T-helper 2 cell treated with Interferon-gamma antibody and Interleukin-4, amounts not matched to agents 100 ng/mL and 5 ng/mL, for 36 hours (primary cell): ENCODE results near the gene TENT5A. TPM values are rescaled to one million over a fixed set of nuclear protein-coding genes. Genes with fewer than 3 reads are reported as not detected.
"Not testable (repeated sequence)": the region's sequence is repeated elsewhere in the genome, so short reads cannot be mapped to it uniquely, and the experiment has no call there.

Source experiments
- intact Hi-C: fragments of 100-400 bp; cut with micrococcal nuclease; formaldehyde crosslinking; loops from one replicate; pipeline ENCODE4 v1.15.1; 2023
- total RNA-seq: library from RNA; stranded (reverse); gene quantifications from 2 replicates; pipeline ENCODE4 v1.2.3, GENCODE V29; 2022

The TENT5A gene
- total RNA-seq, result 1.4 and 2.5 TPM in 2 replicates

- intact Hi-C loops, result loop anchor here (1.0 to 10.0 kb wide), 10 partner anchors 20 to 1975 kb away; partner anchors contain the start of genes BCKDHB, DOP1A, ELOVL4 and IBTK
These were observed at the start of gene TENT5A for GRCh38 chr6:81752084-81752920. TSS of gene TENT5A (minus strand) at chr6:81752681. CDS start at chr6:81752141, 540 bp downstream.

GRCh38 chr6:81801489-81801888, 49.0 kb upstream of the TENT5A start:
- intact Hi-C loops, result no loop called here

GRCh38 chr6:81800666-81801065, 48.2 kb upstream of the TENT5A start:
- intact Hi-C loops, result no loop called here

- intact Hi-C loops, result no loop called here
These were observed 46.8 kb upstream of the TENT5A start for GRCh38 chr6:81799323-81799722.

GRCh38 chr6:81797591-81797990, 45.1 kb upstream of the TENT5A start:
- intact Hi-C loops, result no loop called here

GRCh38 chr6:81795890-81796289, 43.4 kb upstream of the TENT5A start:
- intact Hi-C loops, result no loop called here

- intact Hi-C loops, result no loop called here
These were observed 41.5 kb upstream of the TENT5A start for GRCh38 chr6:81793821-81794475.

GRCh38 chr6:81792826-81793225, 40.3 kb upstream of the TENT5A start:
- intact Hi-C loops, result no loop called here

- intact Hi-C loops, result no loop called here
These were observed 39.3 kb upstream of the TENT5A start for GRCh38 chr6:81791756-81792155.

GRCh38 chr6:81790034-81790433, 37.6 kb upstream of the TENT5A start:
- intact Hi-C loops, result no loop called here

- intact Hi-C loops, result no loop called here
These were observed 36.8 kb upstream of the TENT5A start for GRCh38 chr6:81789291-81789690.

GRCh38 chr6:81788748-81789147, 36.3 kb upstream of the TENT5A start:
- intact Hi-C loops, result no loop called here

GRCh38 chr6:81787313-81788068, 35.0 kb upstream of the TENT5A start:
- intact Hi-C loops, result no loop called here

- intact Hi-C loops, result no loop called here
These were observed 33.7 kb upstream of the TENT5A start for GRCh38 chr6:81786150-81786549.

- intact Hi-C loops, result no loop called here
These were observed 32.9 kb upstream of the TENT5A start for GRCh38 chr6:81785377-81785776.

- intact Hi-C loops, result no loop called here
These were observed 31.4 kb upstream of the TENT5A start for GRCh38 chr6:81783893-81784292.

GRCh38 chr6:81781624-81782023, 29.1 kb upstream of the TENT5A start:
- intact Hi-C loops, result no loop called here

- intact Hi-C loops, result no loop called here
These were observed 25.2 kb upstream of the TENT5A start for GRCh38 chr6:81777586-81778268.

- intact Hi-C loops, result not testable (repeated sequence)
These were observed 23.7 kb upstream of the TENT5A start for GRCh38 chr6:81776219-81776618.

- intact Hi-C loops, result no loop called here
These were observed 22.1 kb upstream of the TENT5A start for GRCh38 chr6:81774542-81774941.

- intact Hi-C loops, result loop anchor here (2.0 kb wide), 1 partner anchor 21 kb away; the partner anchor contains the start of gene TENT5A
These were observed 21.4 kb upstream of the TENT5A start for GRCh38 chr6:81773887-81774286.
